GM12801 (cell line): ENCODE measurements around the gene IQGAP1.

ENCODE experiments used
- CTCF ChIP-seq: IDR thresholded peaks from one replicate; pipeline ENCODE4 v1.5.1; 2011; ENCODE audit warnings: control low read depth; ENCODE audit not compliant: insufficient read length; ENCODE audit errors: extremely low read depth

The IQGAP1 gene

GRCh38 chr15:90348456-90348855, 39.6 kb upstream of the IQGAP1 start:
- no peak for TF ChIP-seq CTCF

GRCh38 chr15:90349072-90349471, 39.0 kb upstream of the IQGAP1 start:
- no peak for TF ChIP-seq CTCF

- TF ChIP-seq CTCF: no peak
Measured at GRCh38 chr15:90349821-90350220, 38.2 kb upstream of the IQGAP1 start.

- no peak for TF ChIP-seq CTCF
Measured at GRCh38 chr15:90351479-90352106, 36.4 kb upstream of the IQGAP1 start.

- TF ChIP-seq CTCF: no peak
Measured at GRCh38 chr15:90352107-90352893, 35.7 kb upstream of the IQGAP1 start, which contains the start of gene ZNF774. Gene ZNF774 (plus strand): TSS chr15:90352284. CDS start chr15:90354661, 2,377 bp downstream.

- no peak for TF ChIP-seq CTCF
Measured at GRCh38 chr15:90354986-90355385, 33.1 kb upstream of the IQGAP1 start.

GRCh38 chr15:90358124-90359033, 29.7 kb upstream of the IQGAP1 start:
- no peak for TF ChIP-seq CTCF
